SK-N-SH treated with all-trans-retinoic acid at 6 μM for 48 hours (cell line): Measurements from ENCODE around the gene ZFHX2.

Experiments used
- ARNTL ChIP-seq: fragments of 450-650 bp; formaldehyde crosslinking; IDR thresholded peaks from 2 replicates; pipeline ENCODE4 v1.5.0; 2020; ENCODE audit warnings: low read depth, mild to moderate bottlenecking, moderate library complexity, borderline replicate concordance
- ESRRG ChIP-seq: fragments of 250-450 bp; sonication (Bioruptor Pico); IDR thresholded peaks from 2 replicates; pipeline ENCODE4 v1.6.1; 2021; ENCODE audit warnings: mild to moderate bottlenecking
- OSR1 ChIP-seq: fragments of 250-450 bp; sonication (Bioruptor Pico); IDR thresholded peaks from 2 replicates; pipeline ENCODE4 v1.8.0; 2022; ENCODE audit warnings: moderate library complexity, mild to moderate bottlenecking, inconsistent platforms
- SNAI2 ChIP-seq: fragments of 250-450 bp; sonication (Bioruptor Pico); IDR thresholded peaks from 2 replicates; pipeline ENCODE4 v1.5.0; 2020; ENCODE audit warnings: mild to moderate bottlenecking, moderate library complexity
- ZC3H10 ChIP-seq: fragments of 250-450 bp; sonication (Bioruptor Pico); IDR thresholded peaks from 2 replicates; pipeline ENCODE4 v1.5.1; 2021; ENCODE audit warnings: mild to moderate bottlenecking, moderate library complexity
- ZFP3 ChIP-seq: fragments of 250-450 bp; sonication (Bioruptor Pico); IDR thresholded peaks from 2 replicates; pipeline ENCODE4 v1.5.0; 2020; ENCODE audit warnings: mild to moderate bottlenecking, moderate library complexity
- ZFP30 ChIP-seq: fragments of 450-650 bp; formaldehyde crosslinking; IDR thresholded peaks from 2 replicates; pipeline ENCODE4 v1.5.0; 2022; ENCODE audit warnings: mild to moderate bottlenecking, moderate library complexity
- ZNF565 ChIP-seq: fragments of 450-650 bp; formaldehyde crosslinking; conservative IDR thresholded peaks from 2 replicates; pipeline ENCODE4 v1.5.0; 2020; ENCODE audit warnings: low read depth, mild to moderate bottlenecking, moderate library complexity
- ZNF70 ChIP-seq: fragments of 450-650 bp; formaldehyde crosslinking; IDR thresholded peaks from 2 replicates; pipeline ENCODE4 v1.5.0; 2020; ENCODE audit warnings: mild to moderate bottlenecking, moderate library complexity
- ZNF8 ChIP-seq: fragments of 450-650 bp; formaldehyde crosslinking; IDR thresholded peaks from 2 replicates; pipeline ENCODE4 v1.5.0; 2020; ENCODE audit warnings: mild to moderate bottlenecking, moderate library complexity
- TF ChIP-seq, protein P1 (sequence below): fragments of 250-450 bp; sonication (Bioruptor Pico); IDR thresholded peaks from 2 replicates; pipeline ENCODE4 v1.8.0; 2020; ENCODE audit warnings: mild to moderate bottlenecking, moderate library complexity, borderline replicate concordance
- TF ChIP-seq, protein P2 (sequence below): fragments of 250-450 bp; sonication (Bioruptor Pico); IDR thresholded peaks from 2 replicates; pipeline ENCODE4 v1.5.1; 2020; ENCODE audit warnings: low read depth, mild to moderate bottlenecking, moderate library complexity

DNA sequence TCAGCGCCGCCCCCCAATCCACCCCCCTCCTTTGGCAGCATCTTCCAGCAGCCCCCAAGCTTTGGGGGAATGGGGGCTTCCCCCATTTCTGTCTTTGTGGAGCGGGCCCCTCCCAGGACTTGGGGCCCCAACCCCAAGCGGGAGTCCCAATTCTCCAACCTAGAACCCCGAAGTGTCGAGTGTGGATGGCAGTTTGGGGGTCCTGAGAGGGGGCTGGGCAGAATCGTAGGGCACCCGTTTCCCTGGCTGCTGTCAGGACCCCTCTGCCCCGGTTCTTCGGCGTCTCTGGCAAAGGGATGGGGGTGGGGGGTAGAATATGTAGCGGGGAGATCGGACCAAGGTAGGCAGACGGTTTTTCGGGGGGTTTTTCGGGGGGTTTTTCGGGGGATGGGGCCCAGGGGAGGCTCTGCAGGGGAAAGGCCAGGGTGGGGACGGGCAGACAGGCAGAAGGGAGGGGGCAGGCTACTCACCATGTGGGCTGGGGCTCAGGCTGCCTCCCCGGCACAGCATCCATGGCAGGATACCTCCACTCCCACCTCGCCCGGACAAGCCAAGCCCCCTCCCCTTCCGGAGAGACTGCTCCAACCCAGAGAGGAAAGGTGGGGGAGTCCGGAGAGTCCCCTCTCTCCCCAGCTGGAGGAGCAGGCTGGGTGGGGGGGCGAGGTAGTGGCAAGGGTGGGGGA is 26.3 kb upstream of the ZFHX2 start:
- TF ChIP-seq ZFP3 (no peak), ESRRG (no peak), OSR1 (no peak), SNAI2 (no peak), ZNF70 (CRISPR knock-in tag) (no peak), ZNF8 (CRISPR knock-in tag) (no peak), ZC3H10 (CRISPR knock-in tag) (no peak), ARNTL (CRISPR knock-in tag) (no peak), ZNF565 (no peak), ZFP30 (CRISPR knock-in tag) (no peak)
- TF ChIP-seq, protein P1, sequence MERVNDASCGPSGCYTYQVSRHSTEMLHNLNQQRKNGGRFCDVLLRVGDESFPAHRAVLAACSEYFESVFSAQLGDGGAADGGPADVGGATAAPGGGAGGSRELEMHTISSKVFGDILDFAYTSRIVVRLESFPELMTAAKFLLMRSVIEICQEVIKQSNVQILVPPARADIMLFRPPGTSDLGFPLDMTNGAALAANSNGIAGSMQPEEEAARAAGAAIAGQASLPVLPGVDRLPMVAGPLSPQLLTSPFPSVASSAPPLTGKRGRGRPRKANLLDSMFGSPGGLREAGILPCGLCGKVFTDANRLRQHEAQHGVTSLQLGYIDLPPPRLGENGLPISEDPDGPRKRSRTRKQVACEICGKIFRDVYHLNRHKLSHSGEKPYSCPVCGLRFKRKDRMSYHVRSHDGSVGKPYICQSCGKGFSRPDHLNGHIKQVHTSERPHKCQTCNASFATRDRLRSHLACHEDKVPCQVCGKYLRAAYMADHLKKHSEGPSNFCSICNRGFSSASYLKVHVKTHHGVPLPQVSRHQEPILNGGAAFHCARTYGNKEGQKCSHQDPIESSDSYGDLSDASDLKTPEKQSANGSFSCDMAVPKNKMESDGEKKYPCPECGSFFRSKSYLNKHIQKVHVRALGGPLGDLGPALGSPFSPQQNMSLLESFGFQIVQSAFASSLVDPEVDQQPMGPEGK (CRISPR knock-in tag) = no peak
- TF ChIP-seq, protein P2, sequence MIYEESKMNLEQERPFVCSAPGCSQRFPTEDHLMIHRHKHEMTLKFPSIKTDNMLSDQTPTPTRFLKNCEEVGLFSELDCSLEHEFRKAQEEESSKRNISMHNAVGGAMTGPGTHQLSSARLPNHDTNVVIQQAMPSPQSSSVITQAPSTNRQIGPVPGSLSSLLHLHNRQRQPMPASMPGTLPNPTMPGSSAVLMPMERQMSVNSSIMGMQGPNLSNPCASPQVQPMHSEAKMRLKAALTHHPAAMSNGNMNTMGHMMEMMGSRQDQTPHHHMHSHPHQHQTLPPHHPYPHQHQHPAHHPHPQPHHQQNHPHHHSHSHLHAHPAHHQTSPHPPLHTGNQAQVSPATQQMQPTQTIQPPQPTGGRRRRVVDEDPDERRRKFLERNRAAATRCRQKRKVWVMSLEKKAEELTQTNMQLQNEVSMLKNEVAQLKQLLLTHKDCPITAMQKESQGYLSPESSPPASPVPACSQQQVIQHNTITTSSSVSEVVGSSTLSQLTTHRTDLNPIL = no peak
